IMR-90 (cell line): ENCODE measurements around the gene EXOC4. TPM values are rescaled to one million over a fixed set of nuclear protein-coding genes. Genes with fewer than 3 reads are reported as not detected.

ENCODE experiments used
- ATAC-seq: fragments of 200-7000 bp; cut with Tn5 transposase; 2 replicates; pipeline ENCODE4 v1.9.1; 2020; ENCODE audit warnings: low read depth, mild to moderate bottlenecking, moderate library complexity
- BruUV-seq: library from RNA; stranded (reverse); fragments of 400-500 nt; replicated peaks from 2 replicates; lab custom pipeline; 2021; lab: Mats Ljungman, UMichigan
- CTCF ChIA-PET: fragments of 300-600 bp; formaldehyde crosslinking; extraction: SDS; loops from one replicate; lab custom pipeline; 2021; ENCODE audit warnings: antibody characterized with exemption; lab: Yijun Ruan, JAX
- POLR2A ChIA-PET: fragments of 300-600 bp; sonication (Branson Sonifier 250); formaldehyde crosslinking; loops from one replicate; lab custom pipeline; 2022; ENCODE audit warnings: antibody characterized with exemption; ENCODE audit not compliant: unreplicated experiment; lab: Charles Lee
- DNase-seq: peaks from one replicate; pipeline ENCODE4 v3.0.0; 2013
- H2AFZ ChIP-seq: replicated peaks from 2 replicates; pipeline ENCODE3; 2013; ENCODE audit warnings: low read length, mild to moderate bottlenecking; ENCODE audit not compliant: poor library complexity
- H2AK5ac ChIP-seq: 2 replicates; pipeline ENCODE4 v1.6.1; 2013; ENCODE audit warnings: low read depth, low read length, inconsistent platforms
- H2AK9ac ChIP-seq: replicated peaks from 2 replicates; pipeline ENCODE3; 2013; ENCODE audit warnings: mild to moderate bottlenecking, low read depth, low read length, moderate library complexity; ENCODE audit not compliant: poor library complexity
- H2BK120ac ChIP-seq: 2 replicates; pipeline ENCODE4 v1.6.1; 2013; ENCODE audit warnings: low read depth, low read length, inconsistent platforms
- H2BK15ac ChIP-seq: 3 replicates; pipeline ENCODE4 v1.6.1; 2013; ENCODE audit warnings: low read depth, low read length, inconsistent platforms
- H2BK20ac ChIP-seq: 2 replicates; pipeline ENCODE4 v1.6.1; 2013; ENCODE audit warnings: low read depth, mild to moderate bottlenecking, inconsistent platforms, low read length, moderate library complexity
- H2BK5ac ChIP-seq: 2 replicates; pipeline ENCODE4 v1.6.1; 2013; ENCODE audit warnings: mild to moderate bottlenecking, low read depth, low read length, inconsistent platforms; ENCODE audit not compliant: poor library complexity, severe bottlenecking
- H3K14ac ChIP-seq: replicated peaks from 2 replicates; pipeline ENCODE4 v1.6.1; 2013; ENCODE audit warnings: low read depth, low read length, inconsistent platforms
- H3K18ac ChIP-seq: 2 replicates; pipeline ENCODE4 v1.6.1; 2013; ENCODE audit warnings: low read depth, low read length, control low read depth
- H3K23ac ChIP-seq: 2 replicates; pipeline ENCODE4 v1.6.1; 2013; ENCODE audit warnings: low read depth, low read length, inconsistent platforms
- H3K27ac ChIP-seq: 2 replicates; pipeline ENCODE4 v1.5.1; 2013; ENCODE audit warnings: mild to moderate bottlenecking, control low read depth, low read length; ENCODE audit not compliant: insufficient read depth
- H3K27me3 ChIP-seq: 2 replicates; pipeline ENCODE4 v1.6.1; 2013; ENCODE audit warnings: low read length; ENCODE audit not compliant: control insufficient read depth, insufficient read depth
- H3K36me3 ChIP-seq: 2 replicates; pipeline ENCODE4 v1.6.1; 2013; ENCODE audit warnings: low read length, mixed read lengths; ENCODE audit not compliant: control insufficient read depth, insufficient read depth
- H3K4ac ChIP-seq: 2 replicates; pipeline ENCODE4 v1.6.1; 2013; ENCODE audit warnings: low read depth, low read length, inconsistent platforms
- H3K4me1 ChIP-seq: 2 replicates; pipeline ENCODE4 v1.6.1; 2013; ENCODE audit warnings: low read length, mixed read lengths; ENCODE audit not compliant: control insufficient read depth, insufficient read depth
- H3K4me2 ChIP-seq: 2 replicates; pipeline ENCODE4 v1.6.1; 2013; ENCODE audit warnings: low read depth, mild to moderate bottlenecking, control low read depth, low read length, moderate library complexity
- H3K4me3 ChIP-seq: 2 replicates; pipeline ENCODE4 v1.5.1; 2013; ENCODE audit warnings: low read depth, mild to moderate bottlenecking, control low read depth, low read length, moderate library complexity; ENCODE audit not compliant: insufficient read depth
- H3K56ac ChIP-seq: 2 replicates; pipeline ENCODE4 v1.6.1; 2013; ENCODE audit warnings: low read length, inconsistent platforms; ENCODE audit not compliant: insufficient read depth; ENCODE audit errors: extremely low read depth
- H3K79me1 ChIP-seq, 2 experiments: 2 replicates each; pipeline ENCODE4 v1.6.1; 2013; ENCODE audit warnings: low read length in 2 of 2, inconsistent platforms in 1 of 2, low read depth in 1 of 2
- H3K9ac ChIP-seq: 2 replicates; pipeline ENCODE4 v1.6.1; 2013; ENCODE audit warnings: low read depth, low read length, control low read depth
- H3K9me1 ChIP-seq: 2 replicates; pipeline ENCODE4 v1.6.1; 2013; ENCODE audit warnings: low read length, inconsistent platforms; ENCODE audit not compliant: insufficient read depth
- H3K9me3 ChIP-seq: 2 replicates; pipeline ENCODE4 v1.6.1; 2013; ENCODE audit warnings: low read length; ENCODE audit not compliant: control insufficient read depth, insufficient read depth
- H4K20me1 ChIP-seq: 2 replicates; pipeline ENCODE4 v1.6.1; 2013; ENCODE audit warnings: low read length, inconsistent platforms; ENCODE audit not compliant: insufficient read depth
- H4K5ac ChIP-seq: 2 replicates; pipeline ENCODE4 v1.6.1; 2013; ENCODE audit warnings: mild to moderate bottlenecking, low read depth, low read length, control low read depth
- H4K8ac ChIP-seq, 2 experiments: 2 replicates each; pipeline ENCODE4 v1.6.1; 2013; ENCODE audit warnings: low read depth in 2 of 2, low read length in 2 of 2, control low read depth in 1 of 2, inconsistent platforms in 1 of 2
- H4K91ac ChIP-seq: 2 replicates; pipeline ENCODE4 v1.6.1; 2013; ENCODE audit warnings: low read depth, low read length, inconsistent platforms; ENCODE audit not compliant: insufficient read depth
- BHLHE40 ChIP-seq: fragments of 150-350 bp; IDR thresholded peaks from 2 replicates; pipeline ENCODE4 v1.6.1; 2016; ENCODE audit warnings: mild to moderate bottlenecking, low read depth, low read length
- CEBPB ChIP-seq: IDR thresholded peaks from 2 replicates; pipeline ENCODE4 v1.6.1; 2012; ENCODE audit warnings: low read depth, low read length, improper control_type of control experiment
- CHD1 ChIP-seq: IDR thresholded peaks from 2 replicates; pipeline ENCODE4 v1.6.1; 2012; ENCODE audit warnings: low read depth, low read length, improper control_type of control experiment
- CTCF ChIP-seq: conservative IDR thresholded peaks from 2 replicates; pipeline ENCODE4 v1.5.1; 2012; ENCODE audit warnings: mild to moderate bottlenecking, low read depth, low read length, improper control_type of control experiment
- FOS ChIP-seq: fragments of 150-350 bp; IDR thresholded peaks from 2 replicates; pipeline ENCODE4 v1.6.1; 2016; ENCODE audit warnings: low read depth, low read length
- MAFK ChIP-seq: IDR thresholded peaks from 2 replicates; pipeline ENCODE4 v1.6.1; 2012; ENCODE audit warnings: low read depth, low read length, improper control_type of control experiment
- MAZ ChIP-seq: IDR thresholded peaks from 2 replicates; pipeline ENCODE4 v1.6.1; 2012; ENCODE audit warnings: low read depth, mild to moderate bottlenecking, low read length, improper control_type of control experiment, moderate library complexity, borderline replicate concordance
- MXI1 ChIP-seq: IDR thresholded peaks from 2 replicates; pipeline ENCODE4 v1.6.1; 2012; ENCODE audit warnings: low read depth, mild to moderate bottlenecking, low read length, moderate library complexity, borderline replicate concordance
- NFE2L2 ChIP-seq: fragments of 150-350 bp; IDR thresholded peaks from 2 replicates; pipeline ENCODE4 v1.6.1; 2016; ENCODE audit warnings: low read depth, mild to moderate bottlenecking, low read length
- POLR2A ChIP-seq: IDR thresholded peaks from 2 replicates; pipeline ENCODE4 v1.6.1; 2012; ENCODE audit warnings: mild to moderate bottlenecking, low read depth, low read length
- RAD21 ChIP-seq: IDR thresholded peaks from 2 replicates; pipeline ENCODE4 v1.6.1; 2012; ENCODE audit warnings: low read length, improper control_type of control experiment
- RCOR1 ChIP-seq: IDR thresholded peaks from 2 replicates; pipeline ENCODE4 v1.6.1; 2012; ENCODE audit warnings: mild to moderate bottlenecking, low read length, improper control_type of control experiment; ENCODE audit not compliant: insufficient replicate concordance
- RFX5 ChIP-seq: IDR thresholded peaks from 2 replicates; pipeline ENCODE4 v1.8.0; 2012; ENCODE audit warnings: low read depth, mild to moderate bottlenecking, low read length, moderate library complexity
- SMC3 ChIP-seq: fragments of 150-350 bp; IDR thresholded peaks from 2 replicates; pipeline ENCODE4 v1.6.1; 2016; ENCODE audit warnings: low read depth, mild to moderate bottlenecking, antibody characterized with exemption, low read length, moderate library complexity
- USF2 ChIP-seq: fragments of 150-350 bp; IDR thresholded peaks from 2 replicates; pipeline ENCODE4 v1.6.1; 2017; ENCODE audit warnings: mild to moderate bottlenecking, antibody characterized with exemption, low read length, low read depth
- dilution Hi-C: fragments of 300-500 bp; cut with HindIII; formaldehyde crosslinking; loops from one replicate; pipeline ENCODE4 v1.14.3; 2018; ENCODE audit warnings: low sequenced_read_pairs; ENCODE audit not compliant: unreplicated experiment
- in situ Hi-C: fragments of 300-500 bp; cut with MboI; formaldehyde crosslinking; loops from 3 replicates; pipeline ENCODE4 v1.14.3; 2019; ENCODE audit warnings: low sequenced_read_pairs, inconsistent platforms, mixed read lengths
- intact Hi-C: fragments of 100-400 bp; cut with micrococcal nuclease; formaldehyde crosslinking; loops from 2 replicates; pipeline ENCODE4 v1.10.0; 2022
- polyA plus RNA-seq, 3 experiments: library from polyadenylated mRNA; depleted of rRNA; stranded (reverse); fragments of >200 nt; gene quantifications; 2 replicates each; pipeline ENCODE4 v1.2.3, GENCODE V29; 2012; ENCODE audit warnings: low replicate concordance in 1 of 3
- total RNA-seq: library from RNA; depleted of rRNA; stranded (reverse); fragments of >200 nt; gene quantifications from 2 replicates; pipeline ENCODE4 v1.2.3, GENCODE V29; 2012
- TF ChIP-seq, protein P1 (sequence below): fragments of 150-350 bp; IDR thresholded peaks from 2 replicates; pipeline ENCODE4 v1.6.1; 2016; ENCODE audit warnings: low read depth, mild to moderate bottlenecking, low read length, moderate library complexity, borderline replicate concordance

The EXOC4 gene
- total and polyA plus RNA-seq, 2 of the 4 experiments (the other 2 are of a cell fraction), result 25.4 to 94.6 TPM

DNA sequence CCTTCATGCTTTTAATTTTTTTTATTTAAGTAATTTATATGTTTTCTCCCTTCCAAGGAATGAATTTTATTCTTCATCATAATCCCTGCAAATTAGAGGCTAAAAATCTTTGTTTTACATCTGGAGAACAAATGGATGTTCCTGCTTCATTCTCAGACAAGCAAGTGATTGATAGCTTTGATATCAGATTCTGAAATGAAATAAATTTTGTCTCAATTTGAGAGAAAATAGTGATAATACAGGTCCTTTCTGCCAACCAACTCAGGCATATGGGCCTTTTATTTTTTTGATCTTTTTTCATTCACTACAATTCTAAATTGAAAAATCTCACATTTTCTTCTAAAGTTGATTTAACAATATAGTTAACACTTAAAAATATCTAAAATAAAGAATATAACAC is 427.1 kb downstream of the EXOC4 start:
- Histone ChIP-seq H2BK5ac (no peak overlapping the region), H3K4me2 (no peak overlapping the region), H2BK120ac (no peak overlapping the region), H3K23ac (no peak overlapping the region), H3K27ac (no peak overlapping the region), H3K56ac (no peak overlapping the region), H3K18ac (no peak overlapping the region), H3K9me1 (no peaks in the 10 kb centered on the region), H3K14ac (no peak overlapping the region), H3K79me1 (no peaks in the 10 kb centered on the region; a peak in 1 of 4 replicates), H3K4me1 (no peaks in the 10 kb centered on the region), H2AFZ (no peak overlapping the region), H3K27me3 (no peaks in the 10 kb centered on the region), H4K8ac (no peak overlapping the region), H2BK15ac (no peak overlapping the region), H3K36me3 (no peaks in the 10 kb centered on the region), H2AK9ac (no peak overlapping the region), H4K5ac (no peak overlapping the region), H3K4ac (no peak overlapping the region), H2BK20ac (no peak overlapping the region), H3K4me3 (no peak overlapping the region), H3K9ac (no peak overlapping the region), H3K9me3 (no peaks in the 10 kb centered on the region), H2AK5ac (no peak overlapping the region), H4K20me1 (no peaks in the 10 kb centered on the region), H4K91ac (no peak overlapping the region)
- ChIA-PET POLR2A (no interaction called here), CTCF (no interaction called here)
- ATAC-seq (no peak), DNase-seq (no peak)
- TF ChIP-seq SMC3, result no peak
- no peak for TF ChIP-seq RCOR1
- no peak for TF ChIP-seq MAZ
- no peak for TF ChIP-seq FOS
- TF ChIP-seq CHD1, result no peak
- TF ChIP-seq MXI1, result no peak
- no peak for TF ChIP-seq POLR2A
- no peak for TF ChIP-seq USF2
- TF ChIP-seq BHLHE40, result no peak
- TF ChIP-seq RAD21, result no peak
- TF ChIP-seq CEBPB, result no peak
- TF ChIP-seq, protein P1, sequence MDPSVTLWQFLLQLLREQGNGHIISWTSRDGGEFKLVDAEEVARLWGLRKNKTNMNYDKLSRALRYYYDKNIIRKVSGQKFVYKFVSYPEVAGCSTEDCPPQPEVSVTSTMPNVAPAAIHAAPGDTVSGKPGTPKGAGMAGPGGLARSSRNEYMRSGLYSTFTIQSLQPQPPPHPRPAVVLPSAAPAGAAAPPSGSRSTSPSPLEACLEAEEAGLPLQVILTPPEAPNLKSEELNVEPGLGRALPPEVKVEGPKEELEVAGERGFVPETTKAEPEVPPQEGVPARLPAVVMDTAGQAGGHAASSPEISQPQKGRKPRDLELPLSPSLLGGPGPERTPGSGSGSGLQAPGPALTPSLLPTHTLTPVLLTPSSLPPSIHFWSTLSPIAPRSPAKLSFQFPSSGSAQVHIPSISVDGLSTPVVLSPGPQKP, result no peak
- TF ChIP-seq RFX5, result no peak
- TF ChIP-seq MAFK, result no peak
- TF ChIP-seq CTCF, result no peak
- no peak for TF ChIP-seq NFE2L2
- in situ Hi-C loops, result no loop called here
- dilution Hi-C loops, result no loop called here
- BruUV-seq, result no TSS peak
- intact Hi-C loops, result no loop called here
